Stomach smooth muscle (tissue), 2 donors: ENCODE data around the gene USO1.
A peak's percentile ranks its signal among the peaks of the same experiment; 100 is the strongest.

ENCODE experiments used
- H3K27ac ChIP-seq: one replicate; pipeline ENCODE4 v1.7.0; 2013; ENCODE audit warnings: mild to moderate bottlenecking, low read length, inconsistent platforms
- H3K27me3 ChIP-seq, 2 donors: one replicate each; pipeline ENCODE4 v1.7.0; 2013; ENCODE audit warnings: low read length in 2 of 2; ENCODE audit not compliant: insufficient read depth in 2 of 2, control insufficient read depth in 1 of 2
- H3K36me3 ChIP-seq, 2 donors: one replicate each; pipeline ENCODE4 v1.7.0; 2013; ENCODE audit warnings: low read length in 2 of 2; ENCODE audit not compliant: control insufficient read depth in 2 of 2, insufficient read depth in 2 of 2
- H3K4me1 ChIP-seq: one replicate; pipeline ENCODE4 v1.7.0; 2013; ENCODE audit warnings: low read length; ENCODE audit not compliant: control insufficient read depth, insufficient read depth
- H3K4me3 ChIP-seq, 2 donors: one replicate each; pipeline ENCODE4 v1.7.0; 2013; ENCODE audit warnings: low read length in 2 of 2
- H3K9ac ChIP-seq, 2 donors: one replicate each; pipeline ENCODE4 v1.7.0; 2013; ENCODE audit warnings: low read length in 2 of 2, mild to moderate bottlenecking in 1 of 2
- H3K9me3 ChIP-seq, 2 donors: one replicate each; pipeline ENCODE4 v1.7.0; 2013; ENCODE audit warnings: low read length in 2 of 2; ENCODE audit not compliant: control insufficient read depth in 2 of 2
- donor health status: healthy.
- donor health status: Pancreatic carcinoma.

USO1 gene

GRCh38 chr4:75727073-75727472 lies 2.7 kb downstream of the USO1 start:
- Histone ChIP-seq H3K27ac (peak overlapping the region; percentile 7), H3K27me3 (no peaks in the 10 kb centered on the region), H3K9ac (peak overlapping the region in 1 of 2 donors; percentile 53), H3K36me3 (no peaks in the 10 kb centered on the region), H3K9me3 (no peaks in the 10 kb centered on the region), H3K4me3 (peak overlapping the region in 1 of 2 donors; percentile 46), H3K4me1 (peaks cover 25% of the 10 kb centered on the region)

- H3K27ac ChIP-seq = no peak overlapping the region
- no peaks in the 10 kb centered on the region for H3K27me3 ChIP-seq
- H3K36me3 ChIP-seq = no peaks in the 10 kb centered on the region
- H3K9me3 ChIP-seq = no peaks in the 10 kb centered on the region
- H3K4me3 ChIP-seq = no peak overlapping the region
- H3K9ac ChIP-seq = peak overlapping the region in 1 of 2 donors; percentile 28
- H3K4me1 ChIP-seq = peaks cover 19% of the 10 kb centered on the region
Observed at GRCh38 chr4:75729836-75730235, 5.5 kb downstream of the USO1 start.

DNA sequence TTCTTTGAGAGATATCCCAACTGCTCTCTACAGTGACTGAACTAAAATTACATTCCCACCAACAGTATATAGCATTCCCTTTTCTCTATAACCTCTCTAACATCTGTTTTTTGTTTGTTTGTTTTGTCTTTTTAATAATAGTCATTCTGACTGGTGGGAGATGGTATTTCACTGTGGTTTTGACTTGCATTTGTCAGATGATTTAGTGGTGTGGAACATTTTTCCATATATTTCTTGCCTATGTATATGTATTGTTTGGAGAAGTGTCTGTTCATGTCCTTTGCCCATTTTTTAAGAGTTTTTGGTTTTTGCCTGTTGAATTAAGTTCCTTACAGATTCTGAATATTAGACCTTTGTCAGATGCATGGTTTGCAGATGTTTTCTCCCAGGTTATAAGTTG lies 9.0 kb downstream of the USO1 start:
- Histone ChIP-seq H3K4me3 (no peak overlapping the region), H3K4me1 (peaks cover 7% of the 10 kb centered on the region), H3K9ac (no peak overlapping the region), H3K27me3 (no peaks in the 10 kb centered on the region), H3K9me3 (no peaks in the 10 kb centered on the region), H3K27ac (no peak overlapping the region), H3K36me3 (no peaks in the 10 kb centered on the region)

DNA sequence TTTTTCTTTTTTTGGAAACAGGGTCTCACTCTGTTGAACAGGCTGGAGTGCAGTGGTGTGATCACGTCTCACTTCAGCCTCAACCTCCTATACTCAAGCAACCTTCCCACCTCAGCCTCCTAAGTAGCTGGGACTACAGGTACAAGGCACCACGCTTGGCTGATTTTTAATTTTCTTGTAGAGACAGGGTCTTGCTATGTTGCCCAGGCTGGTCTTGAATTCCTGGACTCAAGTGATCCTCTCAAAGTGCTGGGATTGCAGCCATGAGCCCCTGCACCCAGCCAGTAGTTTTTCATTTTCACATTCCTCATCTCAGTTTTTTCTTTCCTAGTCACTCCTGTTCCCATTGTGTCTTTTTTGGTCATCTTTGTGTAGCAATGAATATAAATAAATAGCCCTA lies 11.1 kb downstream of the USO1 start:
- Histone ChIP-seq H3K36me3 (no peaks in the 10 kb centered on the region), H3K27ac (no peak overlapping the region), H3K4me3 (no peak overlapping the region), H3K27me3 (no peaks in the 10 kb centered on the region), H3K9ac (no peak overlapping the region), H3K9me3 (no peaks in the 10 kb centered on the region), H3K4me1 (no peaks in the 10 kb centered on the region)

DNA sequence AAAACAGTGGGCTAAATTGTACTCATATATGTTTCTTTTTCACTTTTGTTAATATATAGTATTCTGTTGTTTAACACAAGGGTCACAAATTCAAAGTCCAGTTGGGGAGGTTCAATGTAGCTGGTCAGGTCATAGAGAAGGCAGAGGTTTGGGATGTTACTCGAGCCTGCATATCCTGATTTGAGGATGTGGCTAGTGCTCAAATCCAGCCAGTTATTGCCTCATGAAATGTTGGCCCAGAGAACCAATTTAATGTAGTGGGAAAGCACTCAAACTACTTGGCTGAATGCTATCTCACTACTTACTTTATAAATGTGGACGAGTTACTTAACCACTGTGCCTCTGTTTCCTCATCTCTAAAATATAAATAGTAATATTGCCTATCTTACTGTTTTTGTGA lies 12.5 kb downstream of the USO1 start:
- Histone ChIP-seq H3K27ac (no peak overlapping the region), H3K36me3 (no peaks in the 10 kb centered on the region), H3K9me3 (no peaks in the 10 kb centered on the region), H3K4me3 (no peak overlapping the region), H3K4me1 (no peaks in the 10 kb centered on the region), H3K27me3 (no peaks in the 10 kb centered on the region), H3K9ac (no peak overlapping the region)

DNA sequence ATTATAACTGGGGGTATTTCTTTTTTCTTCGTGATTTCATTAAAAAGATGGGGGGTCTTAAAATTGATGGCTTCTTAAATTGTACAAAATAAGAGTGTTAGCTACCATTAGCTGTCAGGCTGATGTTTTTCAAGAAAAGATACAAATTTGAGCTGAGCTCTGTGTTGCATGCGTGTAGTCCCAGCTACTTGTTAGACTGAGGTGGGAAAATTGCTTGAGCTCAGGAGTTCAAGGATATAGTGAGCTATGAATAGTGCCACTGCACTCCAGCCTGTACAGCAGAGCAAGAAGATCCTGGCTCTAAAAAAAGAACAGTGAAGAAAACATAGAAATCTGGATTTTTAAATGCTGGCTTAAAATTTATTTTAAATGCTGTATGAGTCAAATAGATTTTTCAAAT lies 13.0 kb downstream of the USO1 start:
- H3K36me3 ChIP-seq = no peaks in the 10 kb centered on the region

DNA sequence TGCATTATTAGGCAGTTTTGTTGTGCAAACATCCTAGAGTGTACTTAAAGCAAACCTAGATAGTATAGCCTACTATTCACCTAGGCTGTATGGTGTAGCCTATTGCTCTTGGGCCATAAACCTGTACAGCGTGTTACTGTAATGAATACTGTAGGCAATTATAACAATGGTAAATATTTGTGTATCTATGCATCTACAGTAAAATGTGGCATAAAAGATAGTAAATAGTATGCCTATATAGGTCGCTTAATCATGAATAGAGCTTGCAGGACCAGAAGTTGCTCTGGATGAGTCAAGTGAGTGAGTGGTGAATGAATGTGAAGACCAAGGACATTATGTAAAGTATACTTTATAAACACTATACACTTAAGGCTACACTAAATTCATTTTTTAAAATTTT lies 16.6 kb downstream of the USO1 start:
- H3K36me3 ChIP-seq = no peaks in the 10 kb centered on the region
- H3K9me3 ChIP-seq = no peaks in the 10 kb centered on the region
- no peaks in the 10 kb centered on the region for H3K27me3 ChIP-seq
- no peak overlapping the region for H3K4me3 ChIP-seq
- no peak overlapping the region for H3K9ac ChIP-seq
- H3K4me1 ChIP-seq = no peaks in the 10 kb centered on the region
- H3K27ac ChIP-seq = no peak overlapping the region

More for the DNA sequence above, 13.0 kb downstream of the USO1 start:
- Histone ChIP-seq H3K9ac (no peak overlapping the region), H3K27ac (no peak overlapping the region), H3K4me3 (no peak overlapping the region), H3K27me3 (no peaks in the 10 kb centered on the region), H3K4me1 (no peaks in the 10 kb centered on the region), H3K9me3 (no peaks in the 10 kb centered on the region)

GRCh38 chr4:75742451-75742850 lies 18.1 kb downstream of the USO1 start:
- no peak overlapping the region for H3K27ac ChIP-seq
- H3K9ac ChIP-seq = no peak overlapping the region
- no peaks in the 10 kb centered on the region for H3K9me3 ChIP-seq
- no peaks in the 10 kb centered on the region for H3K4me1 ChIP-seq
- H3K36me3 ChIP-seq = no peaks in the 10 kb centered on the region
- H3K4me3 ChIP-seq = no peak overlapping the region
- H3K27me3 ChIP-seq = no peaks in the 10 kb centered on the region

DNA sequence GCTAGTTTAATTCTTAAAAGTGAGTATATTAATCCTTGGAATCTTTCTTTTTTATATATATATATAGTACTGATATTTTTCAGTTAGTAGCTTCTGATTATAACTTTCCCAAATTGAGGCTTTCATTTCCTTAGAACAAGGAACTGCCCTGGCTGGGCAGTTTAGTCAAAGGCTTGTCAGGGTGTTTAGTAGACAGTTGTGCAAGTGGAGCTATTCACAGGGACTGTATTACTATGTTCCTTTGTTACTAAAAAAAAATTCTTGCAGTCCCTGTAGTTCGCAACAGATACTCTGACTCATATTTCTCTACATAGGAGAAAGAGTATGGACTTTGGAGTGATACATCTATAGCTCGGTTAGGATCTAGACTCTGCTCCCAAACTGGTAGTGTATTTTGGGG lies 20.8 kb downstream of the USO1 start:
- Histone ChIP-seq H3K27me3 (no peaks in the 10 kb centered on the region), H3K9me3 (no peaks in the 10 kb centered on the region), H3K4me3 (no peak overlapping the region), H3K27ac (no peak overlapping the region), H3K4me1 (no peaks in the 10 kb centered on the region), H3K9ac (no peak overlapping the region), H3K36me3 (no peaks in the 10 kb centered on the region)

DNA sequence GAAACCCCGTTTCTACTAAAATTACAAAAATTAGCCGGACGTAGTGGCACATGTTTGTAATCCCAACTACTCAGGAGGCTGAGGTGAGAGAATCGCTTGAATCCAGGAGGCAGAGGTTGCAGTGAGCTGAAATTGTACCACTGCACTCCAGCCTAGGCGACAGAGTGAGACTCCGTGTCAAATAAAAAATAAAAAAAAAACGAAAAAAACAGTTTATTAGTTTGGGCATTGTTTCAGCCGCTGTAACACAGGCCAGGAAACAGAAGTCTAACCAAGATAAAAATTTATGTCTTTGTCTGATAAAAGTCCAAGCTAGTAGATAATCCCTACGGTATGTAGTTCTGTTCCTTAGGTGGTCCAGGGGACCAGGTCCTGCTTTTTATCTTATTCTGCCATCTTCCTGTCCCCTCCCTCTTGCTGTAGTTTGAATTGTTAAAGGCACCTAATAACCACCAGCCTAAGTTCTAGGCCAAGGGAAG lies 21.4 kb downstream of the USO1 start:
- Histone ChIP-seq H3K27me3 (no peaks in the 10 kb centered on the region), H3K36me3 (no peaks in the 10 kb centered on the region), H3K4me3 (no peak overlapping the region), H3K9me3 (no peaks in the 10 kb centered on the region), H3K9ac (no peak overlapping the region), H3K4me1 (no peaks in the 10 kb centered on the region), H3K27ac (no peak overlapping the region)

DNA sequence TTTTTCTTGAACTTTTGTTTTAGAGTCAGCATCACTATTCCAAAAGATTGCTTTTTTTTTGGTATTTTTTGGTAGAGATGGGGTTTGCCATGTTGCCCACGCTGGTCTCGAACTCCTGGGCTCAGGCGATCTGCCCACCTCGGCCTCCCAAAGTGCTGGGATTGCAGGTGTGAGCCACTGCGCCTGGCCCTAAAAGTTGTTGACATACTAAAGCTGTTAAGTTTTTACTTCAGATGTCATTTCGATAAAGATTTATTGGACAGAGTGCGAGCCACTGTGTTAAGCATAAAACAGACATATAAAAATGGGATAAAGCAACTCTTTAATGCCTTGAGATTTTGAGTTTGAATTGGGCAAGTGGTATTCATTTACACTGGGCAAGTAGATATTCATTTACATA lies 28.3 kb downstream of the USO1 start:
- H3K27me3 ChIP-seq = no peaks in the 10 kb centered on the region
- peaks cover 14% of the 10 kb centered on the region in 2 donors for H3K36me3 ChIP-seq
- no peaks in the 10 kb centered on the region for H3K4me1 ChIP-seq
- H3K9me3 ChIP-seq = no peaks in the 10 kb centered on the region
- H3K4me3 ChIP-seq = no peak overlapping the region
- no peak overlapping the region for H3K27ac ChIP-seq
- no peak overlapping the region for H3K9ac ChIP-seq
